Natural killer cell (primary cell): Measurements from ENCODE around the gene TATDN2. TPM values are rescaled to one million over a fixed set of nuclear protein-coding genes. Genes with fewer than 3 reads are reported as not detected.

Experiments used
- ATAC-seq, 3 donors: fragments of 150-1000 bp in 2 of 3; fragments of 200-7000 bp in 1 of 3; cut with Tn5 transposase; 1 replicate in 1 of 3; 2 replicates in 2 of 3; pipeline ENCODE4 v1.10.0; 2021; ENCODE audit warnings: mild to moderate bottlenecking in 2 of 3, moderate library complexity in 2 of 3
- DNase-seq, 2 donors: peaks; one replicate each; pipeline versions ENCODE4 v3.0.0 to v3.0.0-alpha.2; 2013 to 2021; ENCODE audit warnings: mixed read lengths in 1 of 2
- H3K27ac ChIP-seq: one replicate; pipeline ENCODE4 v1.5.1; 2013; ENCODE audit warnings: mild to moderate bottlenecking, low read length
- H3K27me3 ChIP-seq: one replicate; pipeline ENCODE4 v1.6.1; 2013; ENCODE audit warnings: low read length; ENCODE audit not compliant: control insufficient read depth, insufficient read depth
- H3K36me3 ChIP-seq: one replicate; pipeline ENCODE4 v1.6.1; 2013; ENCODE audit warnings: low read length; ENCODE audit not compliant: control insufficient read depth, insufficient read depth
- H3K4me1 ChIP-seq: one replicate; pipeline ENCODE4 v1.6.1; 2013; ENCODE audit warnings: low read length; ENCODE audit not compliant: control insufficient read depth, insufficient read depth
- H3K4me3 ChIP-seq: one replicate; pipeline ENCODE4 v1.5.1; 2013; ENCODE audit warnings: low read length
- H3K9me3 ChIP-seq: one replicate; pipeline ENCODE4 v1.6.1; 2013; ENCODE audit warnings: low read length; ENCODE audit not compliant: control insufficient read depth, insufficient read depth
- H3K27ac Mint-ChIP-seq, 2 donors: one replicate each; pipeline ENCODE4 v1.8.0; 2022; ENCODE audit warnings: mild to moderate bottlenecking in 2 of 2, mixed read lengths in 2 of 2, moderate library complexity in 1 of 2
- H3K27me3 Mint-ChIP-seq, 2 donors: one replicate each; pipeline ENCODE4 v1.8.0; 2022; ENCODE audit warnings: low read depth in 2 of 2, mixed read lengths in 2 of 2
- H3K36me3 Mint-ChIP-seq: one replicate; pipeline ENCODE4 v1.8.0; 2022; ENCODE audit warnings: mixed read lengths
- H3K4me1 Mint-ChIP-seq, 2 donors: one replicate each; pipeline ENCODE4 v1.8.0; 2022; ENCODE audit warnings: mixed read lengths in 2 of 2
- H3K4me3 Mint-ChIP-seq: one replicate; pipeline ENCODE4 v1.8.0; 2022; ENCODE audit warnings: mild to moderate bottlenecking, moderate library complexity, mixed read lengths
- H3K9me3 Mint-ChIP-seq, 2 donors: one replicate each; pipeline ENCODE4 v1.8.0; 2022; ENCODE audit warnings: mixed read lengths in 2 of 2
- CTCF ChIP-seq: fragments of 200-600 bp; IDR thresholded peaks from one replicate; pipeline ENCODE4 v1.8.0; 2022; ENCODE audit warnings: antibody characterized with exemption
- WGBS: methylation state at CpG from one replicate; pipeline ENCODE4 v1.1.7; 2013; ENCODE audit warnings: missing lambda C conversion rate; ENCODE audit not compliant: insufficient coverage; 5-methylcytosine and 5-hydroxymethylcytosine counted together
- intact Hi-C: fragments of 100-400 bp; cut with micrococcal nuclease; formaldehyde crosslinking; loops from one replicate; pipeline ENCODE4 v1.14.2; 2022
- total RNA-seq, 4 donors: library from RNA; stranded (reverse); fragments of 120-200 nt in 1 of 4; gene quantifications; one replicate each; pipeline versions ENCODE4 v1.2.3 to v1.2.4, GENCODE V29; 2013 to 2022

TATDN2 gene
- total RNA-seq, 3 donors from 2014 or later (not counting 1 experiment from before 2014, with no cell fraction given): 75.6 to 99.4 (median 88.4) TPM

- peak; percentile 59 to 75 (median 62) for ATAC-seq
- intact Hi-C loops: loop anchor here (2.0 kb wide), 2 partner anchors 109 to 291 kb away; partner anchors contain the start of genes BRK1 and CRELD1
- Histone ChIP-seq H3K9me3 (no peaks in the 10 kb centered on the region), H3K4me3 (no peak overlapping the region), H3K27me3 (no peaks in the 10 kb centered on the region), H3K4me1 (peaks cover 62% of the 10 kb centered on the region), H3K36me3 (peaks cover 27% of the 10 kb centered on the region), H3K27ac (no peak overlapping the region)
- Mint-ChIP-seq H3K4me3 (peak overlapping the region; percentile 53), H3K4me1 (peaks cover 46 to 56% of the 10 kb centered on the region in 2 donors), H3K36me3 (peaks cover 5% of the 10 kb centered on the region), H3K9me3 (no peaks in the 10 kb centered on the region), H3K27ac (peak overlapping the region; percentile 86 to 92), H3K27me3 (no peaks in the 10 kb centered on the region)
- TF ChIP-seq CTCF: no peak
- peak in 1 of 2 donors; percentile 54 for DNase-seq
- 59% methylated on average over 10 of the region's 10 CpGs for WGBS
Measured at GRCh38 chr3:10223676-10224639, 24.3 kb upstream of the TATDN2 start.

GRCh38 chr3:10224794-10225665 lies 23.2 kb upstream of the TATDN2 start:
- H3K27ac Mint-ChIP-seq: peak overlapping the region; percentile 74 to 92
- Histone ChIP-seq H3K36me3 (peaks cover 28% of the 10 kb centered on the region), H3K27me3 (no peaks in the 10 kb centered on the region), H3K4me1 (peaks cover 61% of the 10 kb centered on the region), H3K9me3 (no peaks in the 10 kb centered on the region), H3K27ac (no peak overlapping the region), H3K4me3 (no peak overlapping the region)
- H3K36me3 Mint-ChIP-seq: peaks cover 5% of the 10 kb centered on the region
- ATAC-seq (peak; percentile 74 to 78 (median 77)), DNase-seq (peak; percentile 50 to 83)
- H3K9me3 Mint-ChIP-seq: no peaks in the 10 kb centered on the region
- peak; percentile 76 for TF ChIP-seq CTCF
- H3K4me1 Mint-ChIP-seq: peaks cover 46 to 53% of the 10 kb centered on the region in 2 donors
- intact Hi-C loops: loop anchor here (1.0 to 5.0 kb wide), 4 partner anchors 38 to 292 kb away; partner anchors contain the start of genes BRK1, CRELD1 and IRAK2
- 43% methylated on average over 4 of the region's 4 CpGs for WGBS
- H3K4me3 Mint-ChIP-seq: peak overlapping the region; percentile 74
- H3K27me3 Mint-ChIP-seq: no peaks in the 10 kb centered on the region

- Mint-ChIP-seq H3K27me3 (no peaks in the 10 kb centered on the region), H3K36me3 (peaks cover 5% of the 10 kb centered on the region), H3K27ac (no peak overlapping the region), H3K4me1 (peaks cover 39 to 43% of the 10 kb centered on the region in 2 donors), H3K4me3 (no peak overlapping the region), H3K9me3 (no peaks in the 10 kb centered on the region)
- H3K27ac ChIP-seq: no peak overlapping the region
- TF ChIP-seq CTCF: no peak
- no peak for DNase-seq
- peaks cover 49% of the 10 kb centered on the region for H3K4me1 ChIP-seq
- H3K36me3 ChIP-seq: peaks cover 26% of the 10 kb centered on the region
- no peaks in the 10 kb centered on the region for H3K27me3 ChIP-seq
- H3K4me3 ChIP-seq: no peak overlapping the region
- no peaks in the 10 kb centered on the region for H3K9me3 ChIP-seq
- intact Hi-C loops: loop anchor here (5.0 kb wide), 1 partner anchor 39 kb away; no protein-coding TSS in a partner anchor
- WGBS: 79% methylated on average over 9 of the region's 10 CpGs
- no peak for ATAC-seq
Measured at GRCh38 chr3:10226293-10226692, 22.0 kb upstream of the TATDN2 start.
